ENCODE data around the gene CDX2.

DNA sequence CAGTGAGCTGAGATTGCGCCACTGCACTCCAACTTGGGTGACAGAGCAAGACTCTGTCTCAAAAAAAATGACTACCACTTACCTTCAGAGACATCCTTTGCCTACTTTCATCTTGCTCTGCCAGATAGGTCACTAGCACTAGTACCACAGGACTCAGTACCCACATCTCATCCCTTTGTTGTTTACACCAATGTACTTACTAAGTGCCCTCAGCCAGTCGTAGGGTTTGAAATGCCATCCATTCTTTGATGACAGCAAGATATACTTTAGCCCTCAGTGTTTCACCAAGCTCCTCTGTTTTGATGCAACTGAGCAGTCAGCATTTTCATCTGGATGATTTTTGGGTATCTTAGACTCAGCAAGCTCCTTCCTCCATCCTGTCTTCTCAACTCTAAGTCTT is 13.2 kb upstream of the CDX2 start:
- TF ChIP-seq, protein P1, sequence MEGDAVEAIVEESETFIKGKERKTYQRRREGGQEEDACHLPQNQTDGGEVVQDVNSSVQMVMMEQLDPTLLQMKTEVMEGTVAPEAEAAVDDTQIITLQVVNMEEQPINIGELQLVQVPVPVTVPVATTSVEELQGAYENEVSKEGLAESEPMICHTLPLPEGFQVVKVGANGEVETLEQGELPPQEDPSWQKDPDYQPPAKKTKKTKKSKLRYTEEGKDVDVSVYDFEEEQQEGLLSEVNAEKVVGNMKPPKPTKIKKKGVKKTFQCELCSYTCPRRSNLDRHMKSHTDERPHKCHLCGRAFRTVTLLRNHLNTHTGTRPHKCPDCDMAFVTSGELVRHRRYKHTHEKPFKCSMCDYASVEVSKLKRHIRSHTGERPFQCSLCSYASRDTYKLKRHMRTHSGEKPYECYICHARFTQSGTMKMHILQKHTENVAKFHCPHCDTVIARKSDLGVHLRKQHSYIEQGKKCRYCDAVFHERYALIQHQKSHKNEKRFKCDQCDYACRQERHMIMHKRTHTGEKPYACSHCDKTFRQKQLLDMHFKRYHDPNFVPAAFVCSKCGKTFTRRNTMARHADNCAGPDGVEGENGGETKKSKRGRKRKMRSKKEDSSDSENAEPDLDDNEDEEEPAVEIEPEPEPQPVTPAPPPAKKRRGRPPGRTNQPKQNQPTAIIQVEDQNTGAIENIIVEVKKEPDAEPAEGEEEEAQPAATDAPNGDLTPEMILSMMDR (IDR thresholded peaks at IDR 0.05; ENCODE audit: low read depth, low read length) = no peak
- TF ChIP-seq EZH2phosphoT487 (IDR thresholded peaks at IDR 0.05; ENCODE audit: low read depth) = no peak

Data from OCI-LY3 (cell line).